Cerebellar nuclear complex (tissue), 1 donor: ENCODE results near the gene MCF2L2.

Source experiments
- DNase-seq, 2 experiments: peaks; one replicate each; lab custom pipeline; 2025; lab: John Stamatoyannopoulos, UW

MCF2L2 gene

DNA sequence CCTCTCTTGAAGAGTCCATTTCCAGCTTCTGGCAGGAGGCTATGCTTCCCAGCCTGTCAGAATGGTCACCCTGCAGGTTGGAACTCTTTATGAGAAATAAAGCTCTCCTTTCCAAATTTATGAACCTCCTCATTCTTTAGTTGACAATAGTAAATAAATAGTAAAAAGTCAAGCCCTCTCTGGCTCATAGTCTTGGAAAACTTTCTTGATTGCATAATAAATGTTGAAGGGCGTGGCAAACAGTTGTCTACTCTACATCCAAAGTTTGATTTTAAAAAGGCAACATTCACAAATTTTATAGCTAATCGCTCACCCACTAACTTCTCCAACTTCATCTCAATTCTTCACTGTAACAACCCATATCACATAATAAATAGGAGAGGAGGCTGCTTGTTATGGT is 58.8 kb downstream of the MCF2L2 start:
- DNase-seq: no peak

DNA sequence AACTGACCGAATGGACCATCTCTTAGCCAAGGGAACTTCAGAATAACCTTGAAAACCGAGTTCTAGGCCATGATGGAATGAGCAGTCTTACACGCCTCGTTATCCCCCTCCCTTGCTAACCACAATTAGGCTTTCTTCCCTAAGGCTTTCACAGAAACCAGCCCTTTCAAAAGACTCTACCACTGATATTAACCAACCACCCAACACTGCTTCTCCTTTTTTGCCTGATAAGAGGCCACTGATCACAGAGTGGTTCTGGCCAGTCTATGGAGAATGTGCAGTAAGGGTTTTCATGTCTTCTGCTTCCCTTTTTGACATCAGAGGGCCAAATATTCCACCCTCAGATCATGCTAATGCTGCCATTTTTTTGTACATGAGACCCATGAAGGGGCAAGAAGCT is 59.3 kb downstream of the MCF2L2 start:
- no peak for DNase-seq

DNA sequence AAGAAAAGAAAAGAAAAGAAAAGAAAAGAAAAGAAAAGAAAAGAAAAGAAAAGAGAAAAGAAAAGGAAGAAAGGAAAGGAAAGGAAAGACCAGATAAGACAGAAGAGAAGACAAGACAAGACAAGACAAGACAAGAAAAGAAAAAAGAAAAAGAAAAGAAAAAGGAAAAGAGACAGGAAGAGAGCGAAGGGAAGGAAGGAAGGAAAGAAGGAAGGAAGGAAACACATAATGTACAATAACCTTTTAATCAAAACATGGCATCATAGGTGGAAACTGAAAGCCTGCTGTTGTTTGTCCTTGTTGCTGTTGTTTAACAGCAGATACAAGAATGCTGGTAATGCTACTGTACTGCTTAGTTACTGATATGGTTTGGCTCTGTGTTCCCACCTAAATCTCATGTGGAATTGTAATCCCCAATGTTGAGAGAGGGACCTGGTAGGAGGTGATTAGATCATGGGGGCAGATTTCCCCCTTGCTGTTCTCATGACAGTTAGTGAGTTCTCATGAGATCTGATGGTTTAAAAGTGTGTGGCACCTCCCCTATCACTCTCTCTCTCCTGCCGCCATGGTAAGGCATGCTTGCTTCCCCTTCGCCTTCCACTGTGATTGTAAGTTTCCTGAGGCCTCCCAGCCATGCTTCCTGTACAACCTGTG is 67.3 kb downstream of the MCF2L2 start:
- DNase-seq: no peak

DNA sequence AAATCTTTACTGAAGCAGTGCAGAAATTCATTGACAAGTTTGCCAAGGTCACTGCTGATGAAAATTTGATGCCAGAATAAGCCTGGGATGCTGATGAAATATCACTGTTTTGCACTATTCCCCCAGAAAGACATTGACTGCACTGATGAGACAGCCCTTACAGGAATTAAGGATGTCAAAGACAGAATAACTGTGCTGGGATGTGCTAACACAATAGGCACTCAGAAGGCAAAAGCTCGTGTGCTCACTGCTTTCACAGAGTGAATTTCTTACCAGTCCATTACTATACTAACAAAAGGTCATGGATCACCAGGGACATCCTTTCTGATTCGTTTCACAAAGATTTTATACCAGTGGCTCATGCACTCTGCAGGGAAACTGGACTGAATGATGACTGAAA is 69.4 kb downstream of the MCF2L2 start:
- no peak for DNase-seq

DNA sequence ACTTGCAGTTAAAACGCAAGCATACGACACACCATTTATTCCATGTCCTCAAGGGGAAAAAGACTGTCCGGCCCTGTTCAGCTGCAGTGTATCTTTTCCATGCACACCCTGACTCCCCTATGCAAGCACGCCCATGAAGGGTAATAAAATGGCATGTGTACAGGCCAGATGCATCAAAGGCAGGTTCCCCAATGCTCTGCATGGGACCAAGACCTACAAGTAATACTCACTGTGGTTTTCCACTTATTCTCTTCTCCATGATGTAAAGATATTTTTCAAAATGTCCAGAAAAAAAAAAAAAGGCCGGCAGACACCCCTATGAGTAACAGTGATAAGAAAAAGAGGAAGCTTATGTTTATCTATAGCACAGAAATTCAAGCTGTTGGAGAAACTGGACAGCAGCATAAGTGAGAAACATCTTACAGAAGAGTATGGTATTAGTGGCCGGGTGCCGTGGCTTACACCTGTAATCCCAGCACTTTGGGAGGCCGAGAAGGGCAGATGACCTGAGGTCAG is 70.8 kb downstream of the MCF2L2 start:
- DNase-seq: no peak

DNA sequence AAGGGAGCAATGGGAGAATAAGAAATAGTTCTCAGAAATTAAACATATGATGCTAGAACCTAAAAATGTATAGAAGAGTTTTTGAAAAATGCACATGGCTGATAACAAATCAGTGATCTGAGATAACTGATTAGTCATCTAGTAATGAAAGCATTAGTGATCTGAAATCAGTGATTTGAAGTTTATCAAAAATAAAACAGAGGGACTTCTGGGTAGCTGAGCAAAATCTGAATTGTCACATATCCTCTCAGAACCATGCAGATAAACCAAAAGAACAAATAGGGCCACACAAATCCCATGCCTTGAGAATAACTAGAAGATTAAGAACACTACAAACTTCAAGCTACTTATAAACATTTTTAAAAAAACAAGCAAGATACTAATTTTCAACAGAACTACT is 71.5 kb downstream of the MCF2L2 start:
- no peak for DNase-seq

DNA sequence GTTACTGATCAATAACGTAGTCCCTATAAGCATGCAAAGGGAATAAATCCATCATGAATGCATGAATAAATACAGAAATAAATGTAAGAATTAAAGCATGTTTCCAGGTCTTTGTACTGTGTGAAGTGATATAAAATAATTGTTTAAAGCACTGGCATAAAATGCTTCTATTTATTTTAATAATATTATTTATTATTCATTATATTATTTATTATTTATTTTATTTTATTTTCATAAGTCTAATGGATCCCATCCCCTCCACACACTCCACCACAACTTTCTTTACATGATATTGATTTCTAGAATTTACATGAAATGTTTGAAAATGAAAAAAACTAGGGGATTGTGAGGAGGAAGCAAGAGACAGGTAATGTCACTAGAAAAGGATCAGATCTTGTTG is 73.5 kb downstream of the MCF2L2 start:
- DNase-seq: no peak

DNA sequence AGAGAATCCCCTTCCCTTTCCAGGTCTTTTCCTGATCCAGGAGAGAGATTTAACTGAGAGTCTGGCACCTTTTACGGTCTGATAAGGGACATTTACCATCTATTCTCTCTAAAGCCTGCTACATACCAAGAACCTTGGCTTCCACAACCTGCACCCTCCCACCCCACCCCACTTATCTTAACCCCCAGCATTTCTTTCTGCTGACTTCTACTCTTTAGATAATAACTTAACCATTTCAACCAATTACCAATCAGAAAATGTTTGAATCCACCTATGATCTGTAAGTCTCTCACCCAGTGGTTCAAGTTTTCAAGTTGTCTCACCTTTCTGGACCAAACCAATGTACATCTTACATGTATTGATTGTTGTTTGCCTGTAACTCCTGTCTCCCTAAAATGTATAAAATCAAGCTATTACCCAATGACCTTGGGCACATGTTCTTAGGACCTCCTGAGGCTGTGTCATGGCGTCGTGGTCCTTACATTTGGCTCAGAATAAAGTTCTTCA is 74.0 kb downstream of the MCF2L2 start:
- DNase-seq: no peak

DNA sequence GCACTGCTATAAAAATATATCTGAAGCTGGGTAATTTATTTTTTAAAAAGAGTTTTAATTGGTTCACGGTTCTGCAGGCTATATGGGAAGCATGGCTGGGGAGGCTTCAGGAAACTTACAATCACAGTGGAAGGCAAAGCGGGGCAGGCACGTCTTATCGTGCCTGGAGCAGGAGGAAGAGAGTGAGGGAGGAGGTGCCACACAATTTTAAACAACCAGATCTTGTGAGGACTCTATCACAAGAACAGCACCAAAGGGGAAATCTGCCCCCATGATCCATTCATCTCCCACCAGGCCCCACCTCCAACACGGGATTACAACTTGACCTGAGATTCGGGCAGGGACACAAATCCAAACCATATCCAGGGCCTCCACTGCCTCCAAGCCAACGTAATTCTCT is 75.0 kb downstream of the MCF2L2 start:
- DNase-seq: no peak

DNA sequence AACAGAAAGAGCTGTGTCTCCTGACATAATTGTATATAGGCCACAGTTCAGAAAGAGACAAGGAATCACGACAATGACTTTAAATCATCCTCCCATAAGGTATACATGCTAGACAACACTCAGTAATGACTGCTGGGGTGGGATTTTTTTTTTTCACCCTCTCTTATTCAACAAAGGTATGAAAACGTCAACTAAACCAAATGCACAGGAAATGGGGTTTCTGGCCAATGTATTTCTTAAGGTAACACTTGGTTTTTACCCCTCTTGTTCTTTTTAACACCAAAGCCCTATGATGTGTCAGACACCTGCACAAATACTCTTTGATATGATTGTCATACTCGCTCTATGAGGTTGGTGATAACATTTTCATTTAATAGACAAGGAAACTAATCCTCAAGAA is 78.3 kb downstream of the MCF2L2 start:
- no peak for DNase-seq

DNA sequence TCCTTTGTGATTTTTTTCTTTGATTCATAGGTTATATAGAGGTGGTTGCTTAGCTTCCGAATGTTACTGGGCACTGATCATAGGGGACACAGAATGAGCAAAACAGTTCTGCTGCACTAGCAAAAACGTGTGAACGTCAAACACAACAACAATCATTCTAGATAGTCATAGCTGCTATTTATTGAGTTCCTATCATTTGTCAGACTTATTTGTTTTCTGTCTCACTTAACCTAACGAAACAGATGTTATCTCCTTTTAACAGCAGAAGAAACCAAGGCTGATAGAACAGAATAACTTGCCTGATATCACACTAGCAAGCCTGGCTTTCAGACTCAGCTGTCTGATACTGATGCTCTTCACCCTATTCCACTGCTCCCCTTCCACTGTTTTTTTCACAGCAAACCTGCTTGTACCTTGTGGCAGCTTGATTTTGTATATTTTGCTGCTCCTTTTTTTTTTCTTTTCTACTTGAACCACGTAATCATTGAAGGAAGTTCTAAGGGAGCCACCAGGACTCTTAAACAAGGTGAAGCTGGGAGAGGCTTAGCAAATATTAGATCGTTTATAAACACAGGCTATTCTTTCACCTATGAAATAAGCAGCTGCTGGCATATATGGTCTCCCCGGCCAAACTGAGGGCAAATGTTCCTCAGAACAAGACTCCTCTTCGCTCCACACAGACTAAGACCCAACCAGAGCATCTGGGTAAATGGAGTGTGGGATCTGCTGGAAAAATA is 78.8 kb downstream of the MCF2L2 start:
- DNase-seq: no peak

DNA sequence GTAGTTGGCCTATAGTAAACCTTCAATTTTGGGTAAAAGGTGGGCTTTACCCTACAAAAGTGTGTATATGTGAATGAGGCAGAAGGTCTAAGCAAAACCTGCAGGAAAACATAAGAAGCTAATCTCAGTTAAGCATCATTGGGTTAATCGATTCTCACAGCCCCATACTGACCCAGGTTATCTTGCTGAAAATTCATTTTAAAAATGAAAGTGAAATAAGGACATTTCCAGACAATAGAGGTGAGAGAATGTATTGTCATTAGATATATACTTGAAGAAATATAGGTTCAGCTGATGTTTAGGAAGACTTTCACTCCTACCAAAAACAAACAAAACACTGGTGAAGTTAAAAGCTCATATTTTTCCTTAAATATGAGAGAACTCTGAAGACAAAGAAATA is 85.6 kb downstream of the MCF2L2 start:
- no peak for DNase-seq

DNA sequence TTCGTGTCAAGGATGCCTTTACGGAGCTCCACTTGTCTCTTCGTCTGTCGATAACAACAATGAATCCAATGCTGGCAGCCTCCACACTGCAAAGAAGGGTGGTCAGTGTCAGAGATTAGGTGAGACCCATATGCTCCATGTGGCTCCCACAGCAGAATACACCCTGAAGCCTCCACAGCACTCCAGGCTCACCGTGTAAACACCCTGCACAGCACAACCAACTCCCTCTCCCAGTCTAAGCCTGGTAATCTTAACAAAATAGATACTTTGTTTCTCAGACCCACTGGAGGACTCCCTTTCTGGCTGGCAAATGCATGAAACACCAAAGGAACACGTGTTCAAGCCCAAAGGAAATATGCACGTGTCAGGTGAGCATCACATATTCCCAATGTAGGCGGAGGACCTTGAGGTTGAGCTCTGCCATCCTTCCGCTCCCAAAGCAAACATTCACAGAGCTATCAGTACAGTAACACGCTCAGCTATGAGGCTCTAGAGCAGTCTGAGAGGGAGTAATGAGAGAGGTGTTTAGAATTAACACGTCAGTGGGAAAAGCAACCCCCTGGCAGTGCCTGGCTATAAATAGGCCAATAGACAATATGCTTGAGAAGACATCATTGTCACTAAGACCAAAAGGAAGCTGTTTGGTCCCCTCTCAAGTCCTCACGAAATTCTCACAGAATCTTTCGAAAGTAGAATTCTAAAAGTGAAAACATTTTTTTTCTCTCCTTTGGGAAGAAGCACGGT is 86.7 kb downstream of the MCF2L2 start:
- DNase-seq: no peak

DNA sequence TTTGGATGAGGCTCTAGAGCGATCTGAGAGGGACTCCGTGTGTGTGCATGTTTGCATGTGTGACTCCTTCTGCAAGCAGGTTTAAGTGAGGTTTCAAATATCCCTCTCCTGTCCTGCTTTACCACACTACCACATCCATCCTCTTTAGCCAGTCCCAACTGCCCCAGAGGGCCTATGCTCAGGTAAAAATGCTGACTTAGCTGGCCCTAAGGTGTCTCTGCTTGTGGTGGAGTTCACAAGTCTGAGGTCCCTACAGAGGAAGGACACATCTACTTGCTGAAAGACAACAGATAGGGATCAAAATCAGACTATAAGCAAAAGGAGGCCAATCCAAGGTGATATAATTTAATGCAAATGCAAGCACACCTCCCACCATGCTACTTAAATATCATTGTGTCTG is 88.2 kb downstream of the MCF2L2 start:
- DNase-seq: no peak

DNA sequence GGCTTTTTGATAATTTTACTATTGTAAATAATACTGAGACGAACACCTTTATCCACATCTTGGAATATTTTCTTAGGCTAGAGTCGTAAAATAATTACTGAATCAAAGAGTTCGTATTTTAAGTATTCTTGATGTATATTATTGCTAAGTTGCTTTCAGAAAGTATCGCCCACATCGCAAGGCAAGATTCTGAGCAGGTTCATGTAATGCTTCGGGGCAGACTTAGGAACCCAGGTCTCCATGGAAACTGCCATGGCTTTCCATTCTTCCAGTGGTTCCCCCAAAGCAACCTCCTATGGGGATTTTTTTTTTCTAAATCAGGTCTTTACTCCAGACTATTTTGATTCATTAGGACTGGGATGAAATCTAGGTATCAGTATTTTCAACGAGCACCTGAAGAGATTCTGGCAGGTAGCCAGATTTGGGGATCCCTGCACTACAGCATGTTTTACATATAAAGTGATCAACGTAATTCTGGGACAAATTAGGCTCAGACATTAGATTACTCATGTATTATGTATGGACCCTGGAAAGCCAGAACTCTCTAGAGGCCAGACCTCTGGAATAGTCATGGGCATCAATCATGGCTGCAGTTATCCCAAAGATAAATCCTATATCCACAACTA is 88.8 kb downstream of the MCF2L2 start:
- no peak for DNase-seq

DNA sequence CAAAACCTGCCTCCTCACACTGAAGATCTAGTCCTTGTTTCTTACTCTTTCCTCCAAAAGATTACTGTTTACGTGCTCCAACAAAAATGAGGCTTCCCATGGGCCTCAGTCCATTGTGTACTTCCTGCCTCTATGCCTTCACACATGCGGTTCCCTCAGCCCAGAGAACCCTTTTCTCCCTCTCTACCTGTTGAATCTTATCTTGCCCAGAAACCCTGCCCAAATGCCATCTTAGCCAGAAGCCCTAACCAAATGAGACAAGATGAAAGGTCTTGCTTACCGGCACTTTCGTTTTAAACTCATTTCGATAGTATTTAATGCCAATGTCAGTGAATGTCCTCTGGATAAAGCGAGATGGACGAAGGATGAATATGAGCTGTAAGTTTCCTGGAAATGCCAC is 89.9 kb downstream of the MCF2L2 start:
- DNase-seq: no peak

DNA sequence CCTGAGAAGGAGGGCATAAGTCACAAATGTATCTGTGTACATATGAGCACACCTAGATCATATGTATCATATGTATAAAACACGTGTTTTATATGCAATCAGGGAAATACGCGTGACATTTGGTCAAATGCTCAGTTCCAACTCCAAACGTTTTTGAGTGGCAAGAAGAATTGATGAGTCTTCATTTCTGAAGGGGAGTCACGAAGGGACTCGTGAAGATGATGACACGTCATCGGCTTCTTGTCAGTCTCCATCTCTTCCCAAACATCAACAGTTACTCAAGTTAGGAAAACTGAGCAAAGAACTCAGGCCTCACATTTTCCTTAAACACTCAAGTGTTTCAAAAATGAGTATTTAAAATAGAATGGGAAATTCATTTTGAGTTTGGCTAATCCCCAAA is 95.9 kb downstream of the MCF2L2 start:
- DNase-seq: no peak

DNA sequence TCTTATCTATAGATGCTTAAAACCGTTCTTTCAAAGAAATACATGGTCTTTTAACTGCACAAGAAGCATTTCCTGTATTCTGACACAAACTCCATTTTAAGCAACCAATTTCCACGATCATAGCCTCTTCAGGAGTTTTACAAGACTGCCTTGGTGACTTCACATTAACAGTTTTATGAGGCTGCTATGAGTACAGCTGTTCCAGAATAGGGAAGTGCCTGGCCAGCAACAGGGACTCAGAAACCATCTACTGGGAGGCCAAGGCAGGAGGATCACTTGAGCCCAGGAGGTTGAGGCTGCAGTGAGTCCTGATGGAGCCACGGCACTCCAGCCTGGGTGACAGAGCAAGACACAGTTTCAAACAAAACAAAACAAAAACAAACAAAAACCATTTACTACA is 96.9 kb downstream of the MCF2L2 start:
- no peak for DNase-seq

DNA sequence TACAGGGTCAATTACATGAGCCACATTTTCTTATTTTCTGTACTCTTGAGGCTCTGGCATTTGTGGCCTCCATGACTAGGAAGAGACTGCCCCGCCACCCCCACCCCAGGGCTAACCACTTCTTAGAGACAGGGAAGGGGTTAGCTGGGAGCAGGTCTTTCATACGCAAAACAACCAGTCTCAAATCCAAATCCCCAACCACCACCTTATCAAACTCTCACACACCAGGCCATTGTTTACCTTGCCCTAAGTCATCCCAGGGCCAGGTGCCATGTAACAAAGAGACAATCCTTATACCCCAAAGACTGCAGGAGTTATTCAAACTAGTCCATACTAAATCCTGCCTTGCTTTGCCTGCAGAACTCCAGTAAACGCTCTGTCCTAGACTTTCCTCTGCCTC is 97.5 kb downstream of the MCF2L2 start:
- DNase-seq: no peak

DNA sequence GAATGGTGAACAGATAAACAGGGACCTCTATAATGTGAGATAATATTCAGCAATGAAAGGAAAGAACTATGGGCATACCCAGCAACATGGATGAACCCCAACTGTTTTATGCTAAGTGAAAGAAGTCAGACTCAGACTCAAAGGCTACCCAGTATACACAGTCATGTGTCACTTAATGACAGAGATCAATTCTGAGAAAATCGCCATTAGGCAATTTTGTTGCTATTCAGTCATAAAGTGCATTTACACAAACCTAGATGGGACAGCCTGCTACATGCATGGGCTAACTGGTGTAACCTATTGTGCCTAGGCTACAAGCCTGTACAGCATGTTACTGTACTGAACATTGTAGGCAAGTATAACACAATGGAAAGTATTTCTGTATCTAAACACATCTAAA is 98.9 kb downstream of the MCF2L2 start:
- no peak for DNase-seq

DNA sequence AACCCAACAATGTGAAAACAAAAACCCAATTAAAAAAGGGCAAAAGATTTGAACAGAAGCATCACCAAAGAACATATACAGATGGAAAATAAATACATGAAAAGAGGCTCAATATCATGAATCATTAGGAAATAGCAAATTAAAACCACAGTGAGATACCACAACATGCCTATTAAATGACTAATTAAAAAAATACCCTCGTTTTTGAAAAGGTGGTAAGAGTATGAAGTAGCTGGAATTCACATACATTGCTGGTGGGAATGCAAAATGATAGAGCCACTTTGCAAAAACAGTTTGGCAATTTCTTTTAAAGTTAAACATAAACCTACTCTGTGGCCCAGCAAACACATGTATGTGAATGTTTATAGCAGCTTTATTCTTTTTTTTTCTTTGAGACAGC is 99.6 kb downstream of the MCF2L2 start:
- no peak for DNase-seq

DNA sequence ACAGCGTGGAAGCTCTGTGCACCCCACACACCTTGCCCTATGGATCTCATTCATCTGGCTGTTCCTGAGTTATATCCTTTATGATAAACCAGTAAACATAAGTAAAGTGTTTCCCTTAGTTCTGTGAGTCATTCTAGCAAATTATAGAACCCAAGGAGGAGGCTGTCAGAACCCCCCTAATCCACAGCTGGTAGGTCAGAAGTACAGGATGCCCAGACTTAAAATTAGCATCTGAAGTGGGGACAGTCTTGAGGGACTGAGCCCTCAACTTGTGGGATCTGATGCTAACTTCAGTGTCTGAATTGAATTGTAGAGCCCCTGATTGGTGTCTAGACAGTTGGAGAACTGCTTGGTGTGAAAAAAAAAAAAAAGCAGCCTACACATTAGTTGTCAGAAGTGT is 100.3 kb downstream of the MCF2L2 start:
- no peak for DNase-seq
